PFSK-1 (cell line): ENCODE results near the gene MAP2K1.

Experiments
- FOXP2 ChIP-seq: optimal IDR thresholded peaks from 2 replicates; pipeline ENCODE3; 2011; ENCODE audit warnings: borderline replicate concordance, control low read depth, inconsistent platforms; ENCODE audit not compliant: insufficient read depth; ENCODE audit errors: extremely low read length, extremely low read depth
- POLR2AphosphoS5 ChIP-seq: IDR thresholded peaks from 2 replicates; pipeline ENCODE4 v1.6.1; 2012; ENCODE audit warnings: low read depth, mild to moderate bottlenecking, control low read depth, low read length, moderate library complexity
- SIN3A ChIP-seq: IDR thresholded peaks from 2 replicates; pipeline ENCODE4 v1.6.1; 2012; ENCODE audit warnings: mild to moderate bottlenecking, low read length, moderate library complexity, borderline replicate concordance; ENCODE audit not compliant: insufficient read depth
- TAF1 ChIP-seq: IDR thresholded peaks from 2 replicates; pipeline ENCODE4 v1.6.1; 2012; ENCODE audit warnings: low read length, control low read depth, borderline replicate concordance; ENCODE audit not compliant: insufficient read depth
- TF ChIP-seq, protein P1 (sequence below), 2 experiments: IDR thresholded peaks; 2 replicates each; pipeline versions ENCODE4 v1.6.1 to v1.8.0; 2011 to 2012; ENCODE audit warnings: low read depth in 2 of 2, low read length in 2 of 2, control low read depth in 1 of 2, inconsistent platforms in 1 of 2, mild to moderate bottlenecking in 1 of 2, moderate library complexity in 1 of 2; ENCODE audit not compliant: insufficient read depth in 1 of 2

The MAP2K1 gene

DNA sequence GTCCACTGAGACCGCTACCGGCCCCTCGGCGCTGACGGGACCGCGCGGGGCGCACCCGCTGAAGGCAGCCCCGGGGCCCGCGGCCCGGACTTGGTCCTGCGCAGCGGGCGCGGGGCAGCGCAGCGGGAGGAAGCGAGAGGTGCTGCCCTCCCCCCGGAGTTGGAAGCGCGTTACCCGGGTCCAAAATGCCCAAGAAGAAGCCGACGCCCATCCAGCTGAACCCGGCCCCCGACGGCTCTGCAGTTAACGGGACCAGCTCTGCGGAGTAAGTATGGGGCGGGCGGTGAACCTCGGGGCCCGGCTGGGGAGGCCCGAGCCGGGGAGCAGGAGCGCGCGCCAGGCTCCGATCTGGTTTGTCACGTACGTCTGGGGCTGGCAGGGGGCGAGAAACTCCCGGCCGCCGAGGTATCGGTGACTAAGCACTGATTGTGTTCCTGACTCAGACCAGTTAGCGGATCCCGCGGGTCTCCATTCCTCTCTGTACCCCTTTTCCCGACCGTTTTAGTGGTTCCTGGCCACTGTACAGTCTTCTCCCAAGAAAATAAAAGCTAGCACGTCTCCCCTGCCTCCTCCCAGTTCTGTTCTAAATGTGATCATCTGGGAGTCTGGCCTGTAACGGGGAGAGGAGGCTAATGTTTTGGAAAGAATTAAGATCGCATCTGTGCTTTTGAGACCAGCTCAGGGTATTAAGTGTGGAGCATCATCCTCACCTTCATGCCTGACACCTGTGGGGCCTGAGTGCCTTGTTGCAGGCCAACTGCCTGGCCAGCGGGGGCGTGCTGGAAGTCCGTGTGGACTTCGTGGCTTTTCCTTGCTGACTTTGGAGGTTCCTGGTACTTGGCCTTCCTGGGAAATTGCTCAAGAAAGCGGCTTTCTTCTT is 691 bp downstream of the MAP2K1 start:
- TF ChIP-seq, protein P1, sequence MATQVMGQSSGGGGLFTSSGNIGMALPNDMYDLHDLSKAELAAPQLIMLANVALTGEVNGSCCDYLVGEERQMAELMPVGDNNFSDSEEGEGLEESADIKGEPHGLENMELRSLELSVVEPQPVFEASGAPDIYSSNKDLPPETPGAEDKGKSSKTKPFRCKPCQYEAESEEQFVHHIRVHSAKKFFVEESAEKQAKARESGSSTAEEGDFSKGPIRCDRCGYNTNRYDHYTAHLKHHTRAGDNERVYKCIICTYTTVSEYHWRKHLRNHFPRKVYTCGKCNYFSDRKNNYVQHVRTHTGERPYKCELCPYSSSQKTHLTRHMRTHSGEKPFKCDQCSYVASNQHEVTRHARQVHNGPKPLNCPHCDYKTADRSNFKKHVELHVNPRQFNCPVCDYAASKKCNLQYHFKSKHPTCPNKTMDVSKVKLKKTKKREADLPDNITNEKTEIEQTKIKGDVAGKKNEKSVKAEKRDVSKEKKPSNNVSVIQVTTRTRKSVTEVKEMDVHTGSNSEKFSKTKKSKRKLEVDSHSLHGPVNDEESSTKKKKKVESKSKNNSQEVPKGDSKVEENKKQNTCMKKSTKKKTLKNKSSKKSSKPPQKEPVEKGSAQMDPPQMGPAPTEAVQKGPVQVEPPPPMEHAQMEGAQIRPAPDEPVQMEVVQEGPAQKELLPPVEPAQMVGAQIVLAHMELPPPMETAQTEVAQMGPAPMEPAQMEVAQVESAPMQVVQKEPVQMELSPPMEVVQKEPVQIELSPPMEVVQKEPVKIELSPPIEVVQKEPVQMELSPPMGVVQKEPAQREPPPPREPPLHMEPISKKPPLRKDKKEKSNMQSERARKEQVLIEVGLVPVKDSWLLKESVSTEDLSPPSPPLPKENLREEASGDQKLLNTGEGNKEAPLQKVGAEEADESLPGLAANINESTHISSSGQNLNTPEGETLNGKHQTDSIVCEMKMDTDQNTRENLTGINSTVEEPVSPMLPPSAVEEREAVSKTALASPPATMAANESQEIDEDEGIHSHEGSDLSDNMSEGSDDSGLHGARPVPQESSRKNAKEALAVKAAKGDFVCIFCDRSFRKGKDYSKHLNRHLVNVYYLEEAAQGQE (IDR thresholded peaks at IDR 0.05; ENCODE audit: insufficient read depth in 1 of 2, low read depth in 2 of 2, low read length in 2 of 2) = no peak
- peak; percentile 37; the same call in 1 of the 2 replicates for TF ChIP-seq TAF1
- no peak for TF ChIP-seq FOXP2
- 0 out of 2 replicates have a peak, but pooled peaks have one; percentile 1 for TF ChIP-seq SIN3A
- TF ChIP-seq POLR2AphosphoS5 = no peak

DNA sequence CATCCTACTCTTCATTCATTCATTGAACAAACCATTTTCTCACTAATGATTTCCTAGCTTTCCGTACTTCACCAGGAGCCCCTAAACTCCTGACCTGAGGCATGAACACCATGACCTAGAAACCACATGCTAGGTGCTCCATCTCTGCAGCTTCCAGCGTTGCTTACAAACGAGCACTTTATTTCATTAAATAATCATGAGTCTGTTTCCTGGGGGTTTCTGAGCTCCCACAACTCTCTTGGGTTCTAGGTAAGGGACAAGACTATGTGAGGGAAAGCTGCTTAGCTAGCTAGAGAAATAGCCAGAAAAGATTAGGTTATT is 1.3 kb downstream of the MAP2K1 start:
- TF ChIP-seq POLR2AphosphoS5 (no peak), FOXP2 (no peak), TAF1 (no peak), SIN3A (no peak)
- TF ChIP-seq, protein P1 (IDR thresholded peaks at IDR 0.05; ENCODE audit: insufficient read depth in 1 of 2, low read depth in 2 of 2, low read length in 2 of 2) = no peak

DNA sequence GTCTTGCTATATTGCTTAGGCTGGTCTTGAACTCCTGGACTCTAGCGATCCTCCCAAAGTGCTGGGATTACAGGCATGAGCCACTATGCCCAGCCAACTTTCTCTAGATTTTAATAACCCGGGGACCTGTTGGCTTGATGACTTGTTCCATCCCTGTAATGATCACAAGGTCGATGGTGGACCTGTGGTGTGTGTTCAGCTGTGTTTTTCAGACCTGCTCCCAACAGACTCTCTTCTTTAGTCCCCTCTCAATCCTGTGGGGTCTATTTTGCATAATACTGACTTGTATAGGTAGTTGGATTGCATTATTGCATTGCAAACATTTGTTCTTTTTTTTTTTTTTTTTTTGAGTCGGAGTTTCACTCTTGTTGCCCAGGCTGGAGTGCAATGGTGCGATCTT is 1.9 kb downstream of the MAP2K1 start:
- no peak for TF ChIP-seq FOXP2
- TF ChIP-seq, protein P1 (IDR thresholded peaks at IDR 0.05; ENCODE audit: insufficient read depth in 1 of 2, low read depth in 2 of 2, low read length in 2 of 2) = no peak
- no peak for TF ChIP-seq TAF1
- no peak for TF ChIP-seq POLR2AphosphoS5
- no peak for TF ChIP-seq SIN3A

DNA sequence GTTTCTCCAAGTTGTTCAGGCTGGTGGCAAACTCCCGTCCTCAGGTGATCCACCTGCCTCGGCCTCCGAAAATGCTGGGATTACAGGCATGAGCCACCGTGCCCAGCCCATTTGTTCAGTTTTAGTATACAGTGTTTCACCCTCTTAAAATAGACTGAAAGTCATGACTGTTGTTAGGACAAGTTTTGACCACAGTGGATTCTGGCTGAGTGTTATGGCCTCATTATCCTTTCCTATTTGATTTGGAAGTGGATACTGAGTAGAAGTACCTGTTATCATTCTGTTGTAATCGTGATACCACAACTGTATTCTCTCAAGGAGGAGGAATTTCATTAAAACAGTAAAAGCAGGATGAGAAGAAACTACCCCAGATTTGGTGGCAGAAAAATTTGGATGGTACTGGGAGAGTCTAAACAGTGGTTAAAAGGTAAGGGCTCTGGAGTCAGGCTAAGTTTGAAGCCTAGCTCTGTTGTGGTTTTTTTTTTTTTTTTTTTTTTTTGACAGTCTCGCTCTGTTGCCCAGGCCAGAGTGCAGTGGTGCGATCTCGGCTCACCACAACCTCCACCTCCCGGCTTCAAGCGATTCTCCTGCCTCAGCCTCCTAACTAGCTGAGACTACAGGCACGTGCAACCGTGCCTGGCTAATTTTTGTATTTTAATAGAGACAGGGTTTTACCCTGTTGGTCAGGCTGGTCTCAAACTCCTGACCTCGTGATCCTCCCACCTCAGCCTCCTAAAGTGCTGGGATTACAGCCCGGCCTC is 2.6 kb downstream of the MAP2K1 start:
- TF ChIP-seq SIN3A (no peak), TAF1 (no peak), POLR2AphosphoS5 (no peak), FOXP2 (no peak)
- TF ChIP-seq, protein P1 (IDR thresholded peaks at IDR 0.05; ENCODE audit: insufficient read depth in 1 of 2, low read depth in 2 of 2, low read length in 2 of 2) = no peak
